ENCODE results near the gene EXOC4. TPM values are rescaled to one million over a fixed set of nuclear protein-coding genes. Genes with fewer than 3 reads are reported as not detected.

EXOC4 gene
- total and polyA plus RNA-seq, 2 of the 8 experiments (the other 6 are each of a cell fraction or from before 2014, with no cell fraction given), result 27.0 to 67.3 TPM

DNA sequence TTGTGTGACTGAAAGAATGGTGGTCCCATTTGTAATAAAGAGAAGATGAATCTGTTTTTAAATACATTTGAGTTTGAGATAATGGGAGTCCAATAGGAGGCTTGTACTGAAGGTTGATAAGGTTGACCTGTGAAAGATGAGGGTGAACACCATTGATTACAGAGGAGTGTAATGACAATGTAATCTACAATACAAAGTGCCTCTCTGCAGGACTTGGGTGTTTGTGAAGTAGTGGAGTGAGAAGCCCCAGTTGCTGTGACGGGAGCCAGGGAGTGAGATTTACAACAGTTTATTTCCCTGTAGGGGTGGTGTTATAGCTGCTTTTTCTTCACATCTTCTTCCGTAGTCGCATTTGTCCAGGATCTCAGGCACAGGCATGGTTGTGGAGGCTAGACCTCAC, 189.9 kb downstream of the EXOC4 start (continued):
- TF ChIP-seq, protein P1, sequence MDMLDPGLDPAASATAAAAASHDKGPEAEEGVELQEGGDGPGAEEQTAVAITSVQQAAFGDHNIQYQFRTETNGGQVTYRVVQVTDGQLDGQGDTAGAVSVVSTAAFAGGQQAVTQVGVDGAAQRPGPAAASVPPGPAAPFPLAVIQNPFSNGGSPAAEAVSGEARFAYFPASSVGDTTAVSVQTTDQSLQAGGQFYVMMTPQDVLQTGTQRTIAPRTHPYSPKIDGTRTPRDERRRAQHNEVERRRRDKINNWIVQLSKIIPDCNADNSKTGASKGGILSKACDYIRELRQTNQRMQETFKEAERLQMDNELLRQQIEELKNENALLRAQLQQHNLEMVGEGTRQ (IDR thresholded peaks at IDR 0.05; ENCODE audit: low read length), result no peak
- TF ChIP-seq EP300 (IDR thresholded peaks at IDR 0.05; ENCODE audit: borderline replicate concordance in 1 of 2, low read depth in 2 of 2, low read length in 2 of 2), result no peak
- no peak for TF ChIP-seq TAF1 (IDR thresholded peaks at IDR 0.05; ENCODE audit: low read depth, low read length)
- TF ChIP-seq POLR2AphosphoS5 (IDR thresholded peaks at IDR 0.05; ENCODE audit: low read depth, low read length), result no peak
- no peak for TF ChIP-seq NRF1 (IDR thresholded peaks at IDR 0.05; ENCODE audit: low read depth, low read length)
- no peak for TF ChIP-seq KDM1A (IDR thresholded peaks at IDR 0.05; ENCODE audit: borderline replicate concordance, low read length)
- TF ChIP-seq SUZ12 (IDR thresholded peaks at IDR 0.05; ENCODE audit: low read length), result no peak
